Fibroblast of the conjunctiva (primary cell): ENCODE data around the gene ATP6V1G2.
A peak's percentile ranks its signal among the peaks of the same experiment; 100 is the strongest.
"Not testable (repeated sequence)": the region's sequence is repeated elsewhere in the genome, so short reads cannot be mapped to it uniquely, and the experiment has no call there.

Experiments
- DNase-seq: peaks from one replicate; pipeline ENCODE4 v3.0.0-alpha.2; 2010; ENCODE audit warnings: low read depth

Gene ATP6V1G2

GRCh38 chr6:31546339-31546957 lies at the start of gene ATP6V1G2:
Gene ATP6V1G2, minus strand, starts transcription at chr6:31546608. Its CDS starts 49 bp downstream, at chr6:31546559.
- peak; percentile 95 for DNase-seq

- no peak for DNase-seq
These were observed 46.0 kb upstream of the ATP6V1G2 start for GRCh38 chr6:31592396-31592771.

- not testable (repeated sequence) for DNase-seq
These were observed 44.3 kb upstream of the ATP6V1G2 start for GRCh38 chr6:31590691-31591090.

GRCh38 chr6:31588871-31589650 lies 42.7 kb upstream of the ATP6V1G2 start:
- no peak for DNase-seq

GRCh38 chr6:31587791-31588777 lies 41.7 kb upstream of the ATP6V1G2 start:
- DNase-seq = no peak

GRCh38 chr6:31586599-31587281 lies 40.3 kb upstream of the ATP6V1G2 start:
- DNase-seq = no peak

- DNase-seq = no peak
These were observed 39.6 kb upstream of the ATP6V1G2 start, which contains the start of gene LST1 for GRCh38 chr6:31586008-31586407. Gene LST1, plus strand, starts transcription at chr6:31586277. Its CDS starts 1,023 bp downstream, at chr6:31587300.

GRCh38 chr6:31585491-31585890 lies 39.1 kb upstream of the ATP6V1G2 start:
- no peak for DNase-seq

- DNase-seq = no peak
These were observed 35.8 kb upstream of the ATP6V1G2 start, which contains the start of gene LTB for GRCh38 chr6:31582230-31582643. Gene LTB, minus strand, starts transcription at chr6:31582424. Its CDS starts 7 bp downstream, at chr6:31582417.

GRCh38 chr6:31581434-31582229 lies 35.2 kb upstream of the ATP6V1G2 start:
- no peak for DNase-seq

GRCh38 chr6:31580807-31581433 lies 34.5 kb upstream of the ATP6V1G2 start:
- DNase-seq = peak; percentile 49

GRCh38 chr6:31580438-31580740 lies 34.0 kb upstream of the ATP6V1G2 start:
- no peak for DNase-seq

- no peak for DNase-seq
These were observed 33.4 kb upstream of the ATP6V1G2 start for GRCh38 chr6:31579546-31580437.

- DNase-seq = no peak
These were observed 32.7 kb upstream of the ATP6V1G2 start for GRCh38 chr6:31579119-31579505.

GRCh38 chr6:31578184-31579118 lies 32.0 kb upstream of the ATP6V1G2 start:
- no peak for DNase-seq

GRCh38 chr6:31577579-31577966 lies 31.2 kb upstream of the ATP6V1G2 start:
- no peak for DNase-seq

- no peak for DNase-seq
These were observed 30.6 kb upstream of the ATP6V1G2 start for GRCh38 chr6:31576897-31577578.
